IPS DF 6.9 (cell line): ENCODE results near the gene WDR1.

Experiments used
- DNase-seq: peaks from one replicate; pipeline ENCODE4 v3.0.0-alpha.2; 2013; ENCODE audit warnings: low read depth, low spot score
- H3K27ac ChIP-seq: one replicate; pipeline ENCODE4 v1.5.1; 2013; ENCODE audit warnings: low read length, control low read depth
- H3K27me3 ChIP-seq: 2 replicates; pipeline ENCODE4 v1.6.1; 2013; ENCODE audit warnings: mild to moderate bottlenecking, low read length; ENCODE audit not compliant: control insufficient read depth, insufficient read depth
- H3K36me3 ChIP-seq: 2 replicates; pipeline ENCODE4 v1.6.1; 2013; ENCODE audit warnings: low read length; ENCODE audit not compliant: control insufficient read depth, insufficient read depth
- H3K4me1 ChIP-seq: 2 replicates; pipeline ENCODE4 v1.6.1; 2013; ENCODE audit warnings: low read length; ENCODE audit not compliant: control insufficient read depth, insufficient read depth
- H3K4me3 ChIP-seq: 2 replicates; pipeline ENCODE4 v1.5.1; 2013; ENCODE audit warnings: mild to moderate bottlenecking, low read length
- H3K9me3 ChIP-seq: 2 replicates; pipeline ENCODE4 v1.6.1; 2013; ENCODE audit warnings: low read length, inconsistent platforms; ENCODE audit not compliant: control insufficient read depth, insufficient read depth
- WGBS: extraction: QIAGEN DNeasy Blood & Tissue Kit; methylation state at CpG from one replicate; pipeline ENCODE4 v1.1.7; 2013; ENCODE audit warnings: mixed read lengths, missing lambda C conversion rate; ENCODE audit not compliant: insufficient read length, insufficient coverage; 5-methylcytosine and 5-hydroxymethylcytosine counted together

The WDR1 gene

GRCh38 chr4:10083861-10084641 lies 32.5 kb downstream of the WDR1 start:
- WGBS, result no CpG with 5 or more reads among the region's 23 CpGs
- Histone ChIP-seq H3K36me3 (peaks cover 90% of the 10 kb centered on the region), H3K27me3 (no peaks in the 10 kb centered on the region), H3K27ac (no peak overlapping the region), H3K9me3 (no peaks in the 10 kb centered on the region), H3K4me3 (no peak overlapping the region), H3K4me1 (no peaks in the 10 kb centered on the region; the same call in 1 of the 2 replicates)
- DNase-seq, result no peak

- Histone ChIP-seq H3K9me3 (no peaks in the 10 kb centered on the region), H3K4me3 (no peak overlapping the region), H3K4me1 (no peaks in the 10 kb centered on the region; the same call in 1 of the 2 replicates), H3K36me3 (peaks cover 91% of the 10 kb centered on the region), H3K27me3 (no peaks in the 10 kb centered on the region), H3K27ac (no peak overlapping the region)
- no CpG with 5 or more reads among the region's 12 CpGs for WGBS
- no peak for DNase-seq
These were observed 33.2 kb downstream of the WDR1 start for GRCh38 chr4:10083331-10083771.

GRCh38 chr4:10082459-10083272 lies 33.9 kb downstream of the WDR1 start:
- no peak for DNase-seq
- Histone ChIP-seq H3K9me3 (no peaks in the 10 kb centered on the region), H3K36me3 (peaks cover 91% of the 10 kb centered on the region), H3K27me3 (no peaks in the 10 kb centered on the region), H3K27ac (no peak overlapping the region), H3K4me3 (no peak overlapping the region), H3K4me1 (no peaks in the 10 kb centered on the region; the same call in 1 of the 2 replicates)
- no CpG with 5 or more reads among the region's 20 CpGs for WGBS

GRCh38 chr4:10082047-10082446 lies 34.6 kb downstream of the WDR1 start:
- Histone ChIP-seq H3K27me3 (no peaks in the 10 kb centered on the region), H3K4me3 (no peak overlapping the region), H3K36me3 (peaks cover 91% of the 10 kb centered on the region), H3K4me1 (no peaks in the 10 kb centered on the region; the same call in 1 of the 2 replicates), H3K27ac (no peak overlapping the region), H3K9me3 (no peaks in the 10 kb centered on the region)
- DNase-seq, result no peak
- no CpG with 5 or more reads among the region's 8 CpGs for WGBS

- H3K36me3 ChIP-seq, result peaks cover 91% of the 10 kb centered on the region
- whole genome bisulfite sequencing, result no CpG with 5 or more reads among the region's 12 CpGs
- no peaks in the 10 kb centered on the region; the same call in 1 of the 2 replicates for H3K4me1 ChIP-seq
- no peak overlapping the region for H3K27ac ChIP-seq
- H3K4me3 ChIP-seq, result no peak overlapping the region
- H3K27me3 ChIP-seq, result no peaks in the 10 kb centered on the region
- no peak for DNase-seq
- no peaks in the 10 kb centered on the region for H3K9me3 ChIP-seq
These were observed 35.4 kb downstream of the WDR1 start for GRCh38 chr4:10081218-10081606.

GRCh38 chr4:10080589-10081217 lies 35.9 kb downstream of the WDR1 start:
- no peak for DNase-seq
- Histone ChIP-seq H3K27ac (no peak overlapping the region), H3K4me1 (no peaks in the 10 kb centered on the region; the same call in 1 of the 2 replicates), H3K36me3 (peaks cover 89% of the 10 kb centered on the region), H3K9me3 (no peaks in the 10 kb centered on the region), H3K27me3 (no peaks in the 10 kb centered on the region), H3K4me3 (no peak overlapping the region)
- WGBS, result no CpG with 5 or more reads among the region's 10 CpGs

GRCh38 chr4:10079912-10080588 lies 36.5 kb downstream of the WDR1 start:
- H3K27ac ChIP-seq, result no peak overlapping the region
- WGBS, result no CpG with 5 or more reads among the region's 8 CpGs
- no peaks in the 10 kb centered on the region for H3K9me3 ChIP-seq
- H3K4me1 ChIP-seq, result no peaks in the 10 kb centered on the region; the same call in 1 of the 2 replicates
- no peak overlapping the region for H3K4me3 ChIP-seq
- no peak for DNase-seq
- no peaks in the 10 kb centered on the region for H3K27me3 ChIP-seq
- H3K36me3 ChIP-seq, result peaks cover 89% of the 10 kb centered on the region

- no peak overlapping the region for H3K4me3 ChIP-seq
- no peaks in the 10 kb centered on the region for H3K27me3 ChIP-seq
- no peak overlapping the region for H3K27ac ChIP-seq
- H3K4me1 ChIP-seq, result no peaks in the 10 kb centered on the region
- no peak for DNase-seq
- H3K36me3 ChIP-seq, result peaks cover 85% of the 10 kb centered on the region
- no CpG with 5 or more reads among the region's 15 CpGs for WGBS
- H3K9me3 ChIP-seq, result no peaks in the 10 kb centered on the region
These were observed 37.3 kb downstream of the WDR1 start for GRCh38 chr4:10079256-10079655.

GRCh38 chr4:10078481-10079233 lies 37.9 kb downstream of the WDR1 start:
- no peak for DNase-seq
- Histone ChIP-seq H3K9me3 (no peaks in the 10 kb centered on the region), H3K27me3 (no peaks in the 10 kb centered on the region), H3K4me1 (no peaks in the 10 kb centered on the region), H3K27ac (no peak overlapping the region), H3K36me3 (peaks cover 85% of the 10 kb centered on the region), H3K4me3 (no peak overlapping the region)
- WGBS, result no CpG with 5 or more reads among the region's 26 CpGs
